K562 (cell line): ENCODE data around the gene ZDHHC8. TPM values are rescaled to one million over a fixed set of nuclear protein-coding genes. Genes with fewer than 3 reads are reported as not detected.

Source experiments
- CSDE1 ChIP-seq, 2 experiments: fragments of 450-650 bp; IDR thresholded peaks; 2 replicates each; pipeline ENCODE4 v1.6.1; 2016; ENCODE audit warnings: mild to moderate bottlenecking in 1 of 2
- DNMT1 ChIP-seq: fragments of 450-650 bp; IDR thresholded peaks from 2 replicates; pipeline ENCODE4 v1.6.1; 2016; ENCODE audit warnings: antibody characterized with exemption, mild to moderate bottlenecking
- EP400 ChIP-seq: fragments of 450-650 bp; IDR thresholded peaks from 2 replicates; pipeline ENCODE4 v1.6.1; 2017; ENCODE audit warnings: antibody characterized with exemption, mild to moderate bottlenecking, moderate library complexity
- FOS ChIP-seq: IDR thresholded peaks from 3 replicates; pipeline ENCODE4 v1.6.1; 2011; ENCODE audit not compliant: insufficient read length; ENCODE audit errors: extremely low read depth
- GTF2E2 ChIP-seq: fragments of 200-800 bp; sonication (Bioruptor generic); IDR thresholded peaks from 2 replicates; pipeline ENCODE4 v1.6.1; 2016; ENCODE audit warnings: missing genetic modification characterization, missing compliant biosample characterization
- HMG20B ChIP-seq: fragments of 250-450 bp; sonication (Bioruptor Pico); IDR thresholded peaks from 2 replicates; pipeline ENCODE4 v1.5.0; 2021; ENCODE audit warnings: mild to moderate bottlenecking
- KAT8 ChIP-seq: fragments of 450-650 bp; IDR thresholded peaks from 2 replicates; pipeline ENCODE4 v1.6.1; 2016; ENCODE audit warnings: low read depth, mild to moderate bottlenecking
- MAZ ChIP-seq, 2 experiments: fragments of 450-650 bp in 1 of 2; sonication (generic) in 1 of 2; formaldehyde crosslinking; IDR thresholded peaks in 1 of 2; conservative IDR thresholded peaks in 1 of 2; 2 replicates each; pipeline versions ENCODE4 v1.4.0 to v1.5.0; 2020; ENCODE audit warnings: mild to moderate bottlenecking in 1 of 2, missing genetic modification reagents in 1 of 2
- NUFIP1 ChIP-seq: fragments of 450-650 bp; IDR thresholded peaks from 2 replicates; pipeline ENCODE4 v1.6.1; 2018; ENCODE audit not compliant: partially characterized antibody
- PKNOX1 ChIP-seq: fragments of 450-650 bp; IDR thresholded peaks from 2 replicates; pipeline ENCODE4 v1.6.1; 2016
- RHOXF2B ChIP-seq: fragments of 250-450 bp; sonication (Bioruptor Pico); conservative IDR thresholded peaks from 2 replicates; pipeline ENCODE4 v1.5.1; 2021
- ZNF134 ChIP-seq: fragments of 250-450 bp; sonication (Bioruptor Pico); conservative IDR thresholded peaks from 2 replicates; pipeline ENCODE4 v1.4.0; 2020
- polyA plus RNA-seq, 8 experiments: library from polyadenylated mRNA; depleted of rRNA in 4 of 8; stranded (reverse) in 5 of 8; unstranded in 3 of 8; fragments of >200 nt; fragmentation: Nextera tagmentation in 2 of 8; fragmentation: Illumina TruSeq in 1 of 8; extraction: Ambion mirVana in 2 of 8; extraction: Trizol in 1 of 8; gene quantifications; 2 replicates each; pipeline versions ENCODE4 v1.2.1 to v1.2.3, GENCODE V29; 2011 to 2014; ENCODE audit warnings: inconsistent platforms in 1 of 8, missing spikeins in 1 of 8
- total RNA-seq, 7 experiments: library from RNA; depleted of rRNA in 6 of 7; stranded (reverse); fragments of >200 nt in 6 of 7; fragmentation: Illumina TruSeq in 2 of 7; extraction: Trizol in 2 of 7; gene quantifications; 2 replicates each; pipeline versions ENCODE4 v1.2.1 to v1.2.3, GENCODE V29; 2011 to 2021; ENCODE audit warnings: low replicate concordance in 1 of 7
- TF ChIP-seq, protein P1 (sequence below), 2 experiments: fragments of 450-650 bp; IDR thresholded peaks; 2 replicates each; pipeline ENCODE4 v1.6.1; 2018; ENCODE audit warnings: mild to moderate bottlenecking in 2 of 2, low read depth in 1 of 2; ENCODE audit not compliant: partially characterized antibody in 2 of 2
- TF ChIP-seq, protein P2 (sequence below): sonication (generic); formaldehyde crosslinking; IDR thresholded peaks from 2 replicates; pipeline ENCODE4 v1.8.1; 2023; ENCODE audit warnings: missing genetic modification reagents, mild to moderate bottlenecking, borderline replicate concordance
- TF ChIP-seq, protein P3 (sequence below): sonication (generic); formaldehyde crosslinking; IDR thresholded peaks from 2 replicates; pipeline ENCODE4 v1.8.0; 2022; ENCODE audit warnings: mild to moderate bottlenecking, missing genetic modification reagents, borderline replicate concordance

Gene ZDHHC8
- total and polyA plus RNA-seq, 9 of the 15 experiments (the other 6 are each of a cell fraction or from before 2014, with no cell fraction given), result 0.04 to 109 (median 16.4) TPM

DNA sequence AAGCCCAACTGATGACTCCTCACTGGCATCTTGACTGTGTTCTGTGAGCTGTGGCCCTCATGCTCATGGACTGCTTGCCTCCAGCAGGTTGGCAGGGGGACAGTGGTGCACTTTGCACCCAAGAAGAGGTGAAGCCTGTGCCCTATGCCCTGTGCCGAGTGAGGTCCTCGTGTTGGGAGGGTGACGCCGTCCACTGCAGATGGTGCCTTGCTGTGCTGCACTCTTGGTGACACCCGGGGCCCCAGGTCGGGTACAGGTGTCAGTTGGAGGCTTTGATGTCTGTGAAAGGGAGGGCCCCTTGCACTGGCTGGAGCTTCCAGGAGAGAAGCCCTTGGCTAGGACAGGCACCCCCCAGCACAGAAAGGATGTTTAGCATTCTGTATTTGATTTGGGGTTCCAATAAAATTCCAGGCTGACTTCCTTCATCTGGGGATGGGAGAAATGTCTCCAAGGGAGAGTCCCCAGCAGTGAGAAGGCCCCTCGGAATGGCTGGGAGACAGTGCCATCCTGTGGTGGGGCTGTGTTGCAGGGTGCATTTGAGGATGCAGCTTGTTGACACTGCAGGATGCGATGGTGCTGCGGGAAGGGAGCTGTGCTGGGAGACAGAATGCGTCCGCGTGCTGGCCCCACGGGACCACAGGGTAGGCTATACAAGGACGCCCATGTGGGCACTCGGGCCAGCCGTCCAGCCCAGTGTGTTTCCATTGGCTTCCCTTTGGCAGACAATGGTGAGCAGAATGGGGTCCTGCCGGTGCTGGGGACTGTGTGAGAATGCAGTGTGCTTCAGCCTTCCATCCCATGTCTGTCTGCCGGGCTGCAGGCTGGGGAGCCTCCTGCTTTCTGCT, 2.5 kb upstream of the ZDHHC8 start (continued):
- TF ChIP-seq, protein P1, sequence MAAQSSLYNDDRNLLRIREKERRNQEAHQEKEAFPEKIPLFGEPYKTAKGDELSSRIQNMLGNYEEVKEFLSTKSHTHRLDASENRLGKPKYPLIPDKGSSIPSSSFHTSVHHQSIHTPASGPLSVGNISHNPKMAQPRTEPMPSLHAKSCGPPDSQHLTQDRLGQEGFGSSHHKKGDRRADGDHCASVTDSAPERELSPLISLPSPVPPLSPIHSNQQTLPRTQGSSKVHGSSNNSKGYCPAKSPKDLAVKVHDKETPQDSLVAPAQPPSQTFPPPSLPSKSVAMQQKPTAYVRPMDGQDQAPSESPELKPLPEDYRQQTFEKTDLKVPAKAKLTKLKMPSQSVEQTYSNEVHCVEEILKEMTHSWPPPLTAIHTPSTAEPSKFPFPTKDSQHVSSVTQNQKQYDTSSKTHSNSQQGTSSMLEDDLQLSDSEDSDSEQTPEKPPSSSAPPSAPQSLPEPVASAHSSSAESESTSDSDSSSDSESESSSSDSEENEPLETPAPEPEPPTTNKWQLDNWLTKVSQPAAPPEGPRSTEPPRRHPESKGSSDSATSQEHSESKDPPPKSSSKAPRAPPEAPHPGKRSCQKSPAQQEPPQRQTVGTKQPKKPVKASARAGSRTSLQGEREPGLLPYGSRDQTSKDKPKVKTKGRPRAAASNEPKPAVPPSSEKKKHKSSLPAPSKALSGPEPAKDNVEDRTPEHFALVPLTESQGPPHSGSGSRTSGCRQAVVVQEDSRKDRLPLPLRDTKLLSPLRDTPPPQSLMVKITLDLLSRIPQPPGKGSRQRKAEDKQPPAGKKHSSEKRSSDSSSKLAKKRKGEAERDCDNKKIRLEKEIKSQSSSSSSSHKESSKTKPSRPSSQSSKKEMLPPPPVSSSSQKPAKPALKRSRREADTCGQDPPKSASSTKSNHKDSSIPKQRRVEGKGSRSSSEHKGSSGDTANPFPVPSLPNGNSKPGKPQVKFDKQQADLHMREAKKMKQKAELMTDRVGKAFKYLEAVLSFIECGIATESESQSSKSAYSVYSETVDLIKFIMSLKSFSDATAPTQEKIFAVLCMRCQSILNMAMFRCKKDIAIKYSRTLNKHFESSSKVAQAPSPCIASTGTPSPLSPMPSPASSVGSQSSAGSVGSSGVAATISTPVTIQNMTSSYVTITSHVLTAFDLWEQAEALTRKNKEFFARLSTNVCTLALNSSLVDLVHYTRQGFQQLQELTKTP (IDR thresholded peaks at IDR 0.05; ENCODE audit: low read depth in 1 of 2, partially characterized antibody in 2 of 2), result no peak
- no peak for TF ChIP-seq ZNF134 (CRISPR knock-in tag)
- TF ChIP-seq CSDE1 (IDR thresholded peaks at IDR 0.05), result no peak
- TF ChIP-seq NUFIP1, result no peak
- TF ChIP-seq HMG20B (CRISPR knock-in tag), result no peak
- TF ChIP-seq DNMT1, result 0 out of 2 replicates have a peak, but pooled peaks have one; percentile 34
- TF ChIP-seq RHOXF2B, result peak; percentile 1; the same call in 1 of the 2 replicates
- TF ChIP-seq, protein P2, sequence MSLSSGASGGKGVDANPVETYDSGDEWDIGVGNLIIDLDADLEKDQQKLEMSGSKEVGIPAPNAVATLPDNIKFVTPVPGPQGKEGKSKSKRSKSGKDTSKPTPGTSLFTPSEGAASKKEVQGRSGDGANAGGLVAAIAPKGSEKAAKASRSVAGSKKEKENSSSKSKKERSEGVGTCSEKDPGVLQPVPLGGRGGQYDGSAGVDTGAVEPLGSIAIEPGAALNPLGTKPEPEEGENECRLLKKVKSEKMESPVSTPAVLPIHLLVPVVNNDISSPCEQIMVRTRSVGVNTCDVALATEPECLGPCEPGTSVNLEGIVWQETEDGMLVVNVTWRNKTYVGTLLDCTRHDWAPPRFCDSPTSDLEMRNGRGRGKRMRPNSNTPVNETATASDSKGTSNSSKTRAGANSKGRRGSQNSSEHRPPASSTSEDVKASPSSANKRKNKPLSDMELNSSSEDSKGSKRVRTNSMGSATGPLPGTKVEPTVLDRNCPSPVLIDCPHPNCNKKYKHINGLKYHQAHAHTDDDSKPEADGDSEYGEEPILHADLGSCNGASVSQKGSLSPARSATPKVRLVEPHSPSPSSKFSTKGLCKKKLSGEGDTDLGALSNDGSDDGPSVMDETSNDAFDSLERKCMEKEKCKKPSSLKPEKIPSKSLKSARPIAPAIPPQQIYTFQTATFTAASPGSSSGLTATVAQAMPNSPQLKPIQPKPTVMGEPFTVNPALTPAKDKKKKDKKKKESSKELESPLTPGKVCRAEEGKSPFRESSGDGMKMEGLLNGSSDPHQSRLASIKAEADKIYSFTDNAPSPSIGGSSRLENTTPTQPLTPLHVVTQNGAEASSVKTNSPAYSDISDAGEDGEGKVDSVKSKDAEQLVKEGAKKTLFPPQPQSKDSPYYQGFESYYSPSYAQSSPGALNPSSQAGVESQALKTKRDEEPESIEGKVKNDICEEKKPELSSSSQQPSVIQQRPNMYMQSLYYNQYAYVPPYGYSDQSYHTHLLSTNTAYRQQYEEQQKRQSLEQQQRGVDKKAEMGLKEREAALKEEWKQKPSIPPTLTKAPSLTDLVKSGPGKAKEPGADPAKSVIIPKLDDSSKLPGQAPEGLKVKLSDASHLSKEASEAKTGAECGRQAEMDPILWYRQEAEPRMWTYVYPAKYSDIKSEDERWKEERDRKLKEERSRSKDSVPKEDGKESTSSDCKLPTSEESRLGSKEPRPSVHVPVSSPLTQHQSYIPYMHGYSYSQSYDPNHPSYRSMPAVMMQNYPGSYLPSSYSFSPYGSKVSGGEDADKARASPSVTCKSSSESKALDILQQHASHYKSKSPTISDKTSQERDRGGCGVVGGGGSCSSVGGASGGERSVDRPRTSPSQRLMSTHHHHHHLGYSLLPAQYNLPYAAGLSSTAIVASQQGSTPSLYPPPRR (CRISPR knock-in tag), result no peak
- no peak for TF ChIP-seq GTF2E2 (tag)
- no peak for TF ChIP-seq EP400
- TF ChIP-seq, protein P3, sequence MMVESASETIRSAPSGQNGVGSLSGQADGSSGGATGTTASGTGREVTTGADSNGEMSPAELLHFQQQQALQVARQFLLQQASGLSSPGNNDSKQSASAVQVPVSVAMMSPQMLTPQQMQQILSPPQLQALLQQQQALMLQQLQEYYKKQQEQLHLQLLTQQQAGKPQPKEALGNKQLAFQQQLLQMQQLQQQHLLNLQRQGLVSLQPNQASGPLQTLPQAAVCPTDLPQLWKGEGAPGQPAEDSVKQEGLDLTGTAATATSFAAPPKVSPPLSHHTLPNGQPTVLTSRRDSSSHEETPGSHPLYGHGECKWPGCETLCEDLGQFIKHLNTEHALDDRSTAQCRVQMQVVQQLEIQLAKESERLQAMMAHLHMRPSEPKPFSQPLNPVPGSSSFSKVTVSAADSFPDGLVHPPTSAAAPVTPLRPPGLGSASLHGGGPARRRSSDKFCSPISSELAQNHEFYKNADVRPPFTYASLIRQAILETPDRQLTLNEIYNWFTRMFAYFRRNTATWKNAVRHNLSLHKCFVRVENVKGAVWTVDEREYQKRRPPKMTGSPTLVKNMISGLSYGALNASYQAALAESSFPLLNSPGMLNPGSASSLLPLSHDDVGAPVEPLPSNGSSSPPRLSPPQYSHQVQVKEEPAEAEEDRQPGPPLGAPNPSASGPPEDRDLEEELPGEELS, result no peak
- TF ChIP-seq KAT8, result no peak
- no peak for TF ChIP-seq FOS
- TF ChIP-seq PKNOX1, result no peak
- TF ChIP-seq MAZ (CRISPR knock-in tag; conservative IDR thresholded peaks at IDR 0.05 in 1 of 2, IDR thresholded peaks at IDR 0.05 in 1 of 2), result peak; percentile 76 to 87; a peak in 3 of 4 replicates
